Measurements from ENCODE around the gene SUGCT. TPM values are rescaled to one million over a fixed set of nuclear protein-coding genes. Genes with fewer than 3 reads are reported as not detected.

Gene SUGCT
- total RNA-seq, 3 donors from 2014 or later (not counting 1 experiment from before 2014, with no cell fraction given): 0.40 to 0.59 TPM; not detected in 1

GRCh38 chr7:40749877-40750276, 615.1 kb downstream of the SUGCT start:
- WGBS (ENCODE audit: insufficient coverage): 72% methylated on average over 4 of the region's 5 CpGs
- no peaks in the 10 kb centered on the region for H3K36me3 Mint-ChIP-seq
- intact Hi-C loops (cut with micrococcal nuclease): no loop called here

GRCh38 chr7:40753455-40753854, 618.6 kb downstream of the SUGCT start:
- DNase-seq (no peak), ATAC-seq (no peak)
- Histone ChIP-seq H3K4me3 (ENCODE audit: low read length) (no peak overlapping the region), H3K4me1 (ENCODE audit: control insufficient read depth, insufficient read depth, low read length) (no peaks in the 10 kb centered on the region), H3K27me3 (ENCODE audit: control insufficient read depth, insufficient read depth, low read length) (no peaks in the 10 kb centered on the region), H3K9me3 (ENCODE audit: control insufficient read depth, insufficient read depth, low read length) (no peaks in the 10 kb centered on the region), H3K36me3 (ENCODE audit: control insufficient read depth, insufficient read depth, low read length) (no peaks in the 10 kb centered on the region), H3K27ac (ENCODE audit: low read length) (no peak overlapping the region)
- Mint-ChIP-seq H3K36me3 (no peaks in the 10 kb centered on the region), H3K9me3 (peaks cover 2% of the 10 kb centered on the region in 2 donors), H3K4me1 (no peaks in the 10 kb centered on the region), H3K27ac (no peak overlapping the region), H3K27me3 (ENCODE audit: low read depth in 2 of 2) (no peaks in the 10 kb centered on the region), H3K4me3 (no peak overlapping the region)
- intact Hi-C loops (cut with micrococcal nuclease): no loop called here
- 75% methylated on average over 1 of the region's 2 CpGs for WGBS (ENCODE audit: insufficient coverage)
- no peak for TF ChIP-seq CTCF (IDR thresholded peaks at IDR 0.05)

More at GRCh38 chr7:40749877-40750276, 615.1 kb downstream of the SUGCT start:
- no peak overlapping the region for H3K27ac ChIP-seq (ENCODE audit: low read length)
- no peak overlapping the region for H3K4me3 ChIP-seq (ENCODE audit: low read length)
- no peaks in the 10 kb centered on the region for H3K4me1 ChIP-seq (ENCODE audit: control insufficient read depth, insufficient read depth, low read length)
- H3K9me3 Mint-ChIP-seq: peaks cover 2% of the 10 kb centered on the region in 2 donors
- no peaks in the 10 kb centered on the region for H3K36me3 ChIP-seq (ENCODE audit: control insufficient read depth, insufficient read depth, low read length)
- TF ChIP-seq CTCF (IDR thresholded peaks at IDR 0.05): no peak
- ATAC-seq (no peak), DNase-seq (no peak)
- H3K4me3 Mint-ChIP-seq: no peak overlapping the region
- H3K4me1 Mint-ChIP-seq: no peaks in the 10 kb centered on the region
- no peak overlapping the region for H3K27ac Mint-ChIP-seq
- no peaks in the 10 kb centered on the region for H3K27me3 ChIP-seq (ENCODE audit: control insufficient read depth, insufficient read depth, low read length)
- no peaks in the 10 kb centered on the region for H3K27me3 Mint-ChIP-seq (ENCODE audit: low read depth in 2 of 2)
- no peaks in the 10 kb centered on the region for H3K9me3 ChIP-seq (ENCODE audit: control insufficient read depth, insufficient read depth, low read length)

GRCh38 chr7:40755438-40755837, 620.6 kb downstream of the SUGCT start:
- Histone ChIP-seq H3K36me3 (ENCODE audit: control insufficient read depth, insufficient read depth, low read length) (no peaks in the 10 kb centered on the region), H3K27me3 (ENCODE audit: control insufficient read depth, insufficient read depth, low read length) (no peaks in the 10 kb centered on the region), H3K4me1 (ENCODE audit: control insufficient read depth, insufficient read depth, low read length) (no peaks in the 10 kb centered on the region), H3K27ac (ENCODE audit: low read length) (no peak overlapping the region), H3K9me3 (ENCODE audit: control insufficient read depth, insufficient read depth, low read length) (no peaks in the 10 kb centered on the region), H3K4me3 (ENCODE audit: low read length) (no peak overlapping the region)
- Mint-ChIP-seq H3K27ac (no peak overlapping the region), H3K27me3 (ENCODE audit: low read depth in 2 of 2) (no peaks in the 10 kb centered on the region), H3K36me3 (no peaks in the 10 kb centered on the region), H3K4me3 (no peak overlapping the region), H3K4me1 (no peaks in the 10 kb centered on the region), H3K9me3 (peaks cover 2% of the 10 kb centered on the region in 2 donors)
- WGBS (ENCODE audit: insufficient coverage): 33% methylated on average over 1 of the region's 2 CpGs
- no peak for DNase-seq
- intact Hi-C loops (cut with micrococcal nuclease): no loop called here
- TF ChIP-seq CTCF (IDR thresholded peaks at IDR 0.05): no peak
- no peak for ATAC-seq

- H3K36me3 Mint-ChIP-seq: no peaks in the 10 kb centered on the region
- no peak overlapping the region for H3K4me3 Mint-ChIP-seq
- no peak overlapping the region for H3K27ac Mint-ChIP-seq
- WGBS (ENCODE audit: insufficient coverage): 93% methylated on average over 2 of the region's 4 CpGs
- H3K36me3 ChIP-seq (ENCODE audit: control insufficient read depth, insufficient read depth, low read length): no peaks in the 10 kb centered on the region
- ATAC-seq (no peak), DNase-seq (no peak)
- no peaks in the 10 kb centered on the region for H3K4me1 ChIP-seq (ENCODE audit: control insufficient read depth, insufficient read depth, low read length)
- no peaks in the 10 kb centered on the region for H3K9me3 ChIP-seq (ENCODE audit: control insufficient read depth, insufficient read depth, low read length)
- H3K27ac ChIP-seq (ENCODE audit: low read length): no peak overlapping the region
- no peak overlapping the region for H3K4me3 ChIP-seq (ENCODE audit: low read length)
- H3K27me3 Mint-ChIP-seq (ENCODE audit: low read depth in 2 of 2): no peaks in the 10 kb centered on the region
- H3K27me3 ChIP-seq (ENCODE audit: control insufficient read depth, insufficient read depth, low read length): no peaks in the 10 kb centered on the region
- no peak for TF ChIP-seq CTCF (IDR thresholded peaks at IDR 0.05)
- H3K4me1 Mint-ChIP-seq: no peaks in the 10 kb centered on the region
- H3K9me3 Mint-ChIP-seq: no peaks in the 10 kb centered on the region
- intact Hi-C loops (cut with micrococcal nuclease): no loop called here
Measured at GRCh38 chr7:40757109-40757508, 622.3 kb downstream of the SUGCT start.
